ENCODE measurements around the gene TOMM70. TPM values are rescaled to one million over a fixed set of nuclear protein-coding genes. Genes with fewer than 3 reads are reported as not detected.

Gene TOMM70
- total RNA-seq, 1 donor from 2014 or later = 33.9 TPM

DNA sequence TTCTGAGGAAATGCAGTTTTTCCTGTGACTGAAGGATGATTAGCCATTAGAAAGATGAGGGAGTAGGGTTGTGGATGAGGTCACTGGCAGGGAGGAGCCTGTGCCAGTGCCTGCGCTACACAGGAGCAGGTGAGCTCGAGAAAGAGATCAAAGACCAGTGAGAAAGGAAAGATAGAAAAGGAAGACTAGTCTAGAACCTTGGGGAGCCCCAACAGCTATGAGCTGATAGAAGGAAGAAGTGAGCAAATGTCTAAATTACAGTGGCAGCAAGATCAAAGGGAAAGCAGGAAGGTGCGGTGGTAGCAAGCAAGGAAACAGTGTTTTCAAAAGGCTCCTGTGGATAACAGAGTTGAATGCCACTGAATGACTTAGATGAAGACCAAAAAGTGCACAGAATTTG is 40.0 kb upstream of the TOMM70 start:
- H3K36me3 Mint-ChIP-seq (ENCODE audit: low read depth) = peaks cover under 1% of the 10 kb centered on the region
- no peak for TF ChIP-seq CTCF (IDR thresholded peaks at IDR 0.05)
- no peak overlapping the region for H3K27ac Mint-ChIP-seq (ENCODE audit: unreplicated experiment)
- no peaks in the 10 kb centered on the region for H3K27me3 Mint-ChIP-seq (ENCODE audit: low read depth)
- H3K9me3 Mint-ChIP-seq (ENCODE audit: low read depth) = peaks cover 11% of the 10 kb centered on the region
- DNase-seq (ENCODE audit: low spot score) = no peak
- H3K4me1 Mint-ChIP-seq (ENCODE audit: low read depth) = no peaks in the 10 kb centered on the region
- H3K4me3 Mint-ChIP-seq (ENCODE audit: unreplicated experiment) = no peak overlapping the region

GRCh38 chr3:100438623-100438974 is 37.7 kb upstream of the TOMM70 start:
- DNase-seq (ENCODE audit: low spot score) = no peak
- no peaks in the 10 kb centered on the region for H3K27me3 Mint-ChIP-seq (ENCODE audit: low read depth)
- no peak overlapping the region for H3K4me3 Mint-ChIP-seq (ENCODE audit: unreplicated experiment)
- H3K4me1 Mint-ChIP-seq (ENCODE audit: low read depth) = no peaks in the 10 kb centered on the region
- H3K9me3 Mint-ChIP-seq (ENCODE audit: low read depth) = peaks cover 9% of the 10 kb centered on the region
- H3K36me3 Mint-ChIP-seq (ENCODE audit: low read depth) = peaks cover 2% of the 10 kb centered on the region
- no peak overlapping the region for H3K27ac Mint-ChIP-seq (ENCODE audit: unreplicated experiment)
- TF ChIP-seq CTCF (IDR thresholded peaks at IDR 0.05) = no peak

DNA sequence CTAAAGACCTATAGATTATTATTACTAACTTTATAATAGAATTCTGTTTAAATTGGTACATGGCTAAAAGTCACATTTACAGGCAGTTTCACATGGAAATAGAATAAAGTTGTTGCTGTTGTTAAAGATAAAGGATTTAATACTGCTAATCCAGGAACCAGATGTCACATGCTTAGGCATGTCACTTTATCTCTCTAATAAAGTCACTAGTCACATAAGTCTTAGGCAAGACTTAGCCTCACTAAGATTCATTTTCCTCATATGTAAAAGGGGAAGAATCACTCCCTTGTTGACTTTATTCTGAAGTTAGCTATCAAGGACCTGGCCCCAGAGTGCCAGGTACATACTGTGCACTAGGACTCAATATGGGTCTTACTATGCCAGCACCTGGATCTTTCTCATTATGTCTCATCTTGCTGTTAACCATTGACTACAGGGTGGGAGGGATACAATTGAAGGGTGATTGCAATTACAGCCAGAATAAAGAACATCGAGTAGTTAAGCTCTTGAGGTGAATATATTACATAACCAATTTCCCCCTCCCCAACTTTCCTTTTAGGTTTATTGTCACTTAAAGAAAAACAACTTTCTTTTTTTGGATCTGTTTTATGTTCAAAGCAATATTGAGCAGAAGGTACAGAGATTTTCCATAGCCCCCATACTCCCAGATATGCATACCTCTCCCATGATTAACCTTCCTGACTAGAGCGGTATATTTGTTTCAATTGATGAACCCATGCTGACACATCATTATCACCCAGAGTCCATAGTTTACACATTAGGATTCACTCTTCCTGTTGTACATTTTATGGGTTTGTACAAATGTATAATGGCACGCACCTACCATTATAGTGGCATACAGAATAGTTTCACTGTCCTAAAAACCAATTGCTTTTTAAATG is 37.1 kb upstream of the TOMM70 start:
- H3K36me3 Mint-ChIP-seq (ENCODE audit: low read depth) = peaks cover 2% of the 10 kb centered on the region
- H3K4me3 Mint-ChIP-seq (ENCODE audit: unreplicated experiment) = no peak overlapping the region
- H3K27ac Mint-ChIP-seq (ENCODE audit: unreplicated experiment) = no peak overlapping the region
- no peaks in the 10 kb centered on the region for H3K27me3 Mint-ChIP-seq (ENCODE audit: low read depth)
- H3K4me1 Mint-ChIP-seq (ENCODE audit: low read depth) = no peaks in the 10 kb centered on the region
- TF ChIP-seq CTCF (IDR thresholded peaks at IDR 0.05) = no peak
- peaks cover 7% of the 10 kb centered on the region for H3K9me3 Mint-ChIP-seq (ENCODE audit: low read depth)
- DNase-seq (ENCODE audit: low spot score) = no peak

DNA sequence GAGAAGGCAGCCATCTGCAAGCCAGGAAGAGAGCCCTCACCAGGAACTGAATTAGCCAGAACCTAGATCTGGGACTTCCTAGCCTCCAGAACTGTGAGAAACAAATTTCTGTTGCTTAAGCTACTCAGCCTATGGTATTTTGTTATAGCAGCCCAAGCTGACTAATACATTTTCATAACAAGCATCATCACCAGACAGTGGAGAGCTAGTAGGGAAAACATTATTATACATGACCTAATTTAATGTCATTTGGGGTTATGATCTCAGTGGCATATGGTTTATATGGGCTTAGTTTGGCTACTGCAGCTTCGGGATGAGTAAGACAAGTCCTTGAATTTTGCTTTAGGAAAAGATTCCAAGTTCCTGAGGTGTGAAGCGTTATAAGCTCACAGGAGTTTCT is 36.1 kb upstream of the TOMM70 start:
- DNase-seq (ENCODE audit: low spot score) = no peak
- peaks cover 2% of the 10 kb centered on the region for H3K36me3 Mint-ChIP-seq (ENCODE audit: low read depth)

DNA sequence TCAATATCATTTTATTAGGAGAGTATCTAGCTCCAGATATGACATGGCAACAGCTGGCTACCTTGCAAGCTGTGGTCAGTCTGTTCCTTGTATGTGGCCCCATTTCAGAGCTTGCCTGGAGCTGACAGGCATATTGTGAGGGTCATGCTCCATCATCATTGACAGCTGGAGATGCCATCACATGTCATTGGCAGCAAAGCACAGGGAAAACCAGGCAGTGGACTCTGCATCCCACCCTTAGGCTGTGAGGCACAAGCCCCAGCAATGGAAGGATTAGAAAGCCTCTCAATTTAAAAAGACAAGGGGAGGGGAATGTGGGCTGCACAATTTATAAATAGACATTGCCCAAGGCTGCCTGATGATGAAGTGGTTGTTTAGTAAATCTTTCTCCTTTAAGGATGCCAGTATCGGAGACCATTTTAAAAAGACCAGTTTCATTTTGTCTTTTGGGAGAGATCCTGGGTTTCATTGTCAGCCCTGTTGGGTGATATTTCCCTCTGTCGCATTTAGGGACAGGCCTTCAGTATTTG is 28.4 kb upstream of the TOMM70 start:
- Mint-ChIP-seq H3K27ac (ENCODE audit: unreplicated experiment) (no peak overlapping the region), H3K4me1 (ENCODE audit: low read depth) (no peaks in the 10 kb centered on the region), H3K27me3 (ENCODE audit: low read depth) (no peaks in the 10 kb centered on the region), H3K36me3 (ENCODE audit: low read depth) (no peaks in the 10 kb centered on the region), H3K4me3 (ENCODE audit: unreplicated experiment) (no peak overlapping the region), H3K9me3 (ENCODE audit: low read depth) (no peaks in the 10 kb centered on the region)
- DNase-seq (ENCODE audit: low spot score) = no peak
- no peak for TF ChIP-seq CTCF (IDR thresholded peaks at IDR 0.05)

More for the DNA sequence above, 36.1 kb upstream of the TOMM70 start:
- H3K4me1 Mint-ChIP-seq (ENCODE audit: low read depth) = no peaks in the 10 kb centered on the region
- H3K27ac Mint-ChIP-seq (ENCODE audit: unreplicated experiment) = no peak overlapping the region
- H3K27me3 Mint-ChIP-seq (ENCODE audit: low read depth) = no peaks in the 10 kb centered on the region
- H3K4me3 Mint-ChIP-seq (ENCODE audit: unreplicated experiment) = no peak overlapping the region
- TF ChIP-seq CTCF (IDR thresholded peaks at IDR 0.05) = no peak
- peaks cover 7% of the 10 kb centered on the region for H3K9me3 Mint-ChIP-seq (ENCODE audit: low read depth)
